HEK293 (cell line): ENCODE measurements around the gene PDPK1.
A peak's percentile ranks its signal among the peaks of the same experiment; 100 is the strongest.

Experiments
- CTCF ChIA-PET: fragments of 350-600 bp; formaldehyde crosslinking; extraction: SDS; loops from one replicate; lab custom pipeline; 2021; ENCODE audit warnings: antibody characterized with exemption; lab: Yijun Ruan, JAX
- POLR2A ChIA-PET: fragments of 300-600 bp; formaldehyde crosslinking; extraction: SDS; loops from one replicate; lab custom pipeline; 2020; ENCODE audit warnings: antibody characterized with exemption, inconsistent platforms; lab: Yijun Ruan, JAX
- H3K27ac ChIP-seq: fragments of 200-500 bp; sonication (Bioruptor generic); 2 replicates; pipeline ENCODE4 v1.5.1; 2014; ENCODE audit warnings: low read depth, low read length, control low read depth, inconsistent platforms; ENCODE audit errors: extremely low read depth
- H3K36me3 ChIP-seq, 2 experiments: fragments of 200-500 bp in 1 of 2; sonication (Bioruptor generic) in 1 of 2; 1 replicate in 1 of 2; 2 replicates in 1 of 2; pipeline ENCODE4 v1.5.1; 2014 to 2017; ENCODE audit warnings: inconsistent platforms in 2 of 2, low read length in 2 of 2; ENCODE audit not compliant: control insufficient read depth in 2 of 2, insufficient read depth in 1 of 2
- H3K4me1 ChIP-seq: fragments of 200-500 bp; sonication (Bioruptor generic); 2 replicates; pipeline ENCODE4 v1.5.1; 2014; ENCODE audit warnings: mild to moderate bottlenecking, low read length, inconsistent platforms; ENCODE audit not compliant: control insufficient read depth, insufficient read depth
- H3K4me3 ChIP-seq: 2 replicates; pipeline ENCODE4 v1.5.1; 2011; ENCODE audit warnings: low read depth, mild to moderate bottlenecking, control low read depth, low read length, moderate library complexity
- H3K9me3 ChIP-seq: fragments of 200-500 bp; sonication (Bioruptor generic); 2 replicates; pipeline ENCODE4 v1.5.1; 2014; ENCODE audit warnings: low read depth, low read length, inconsistent platforms; ENCODE audit not compliant: control insufficient read depth, insufficient read depth
- GFI1B ChIP-seq: fragments of 450-650 bp; formaldehyde crosslinking; IDR thresholded peaks from 2 replicates; pipeline ENCODE4 v1.5.1; 2016; ENCODE audit warnings: missing biosample characterization, missing genetic modification characterization
- HOXD13 ChIP-seq: sonication (generic); formaldehyde crosslinking; IDR thresholded peaks from 2 replicates; pipeline ENCODE4 v1.8.0; 2022; ENCODE audit warnings: missing genetic modification reagents, borderline replicate concordance
- PRDM6 ChIP-seq: fragments of 450-650 bp; formaldehyde crosslinking; IDR thresholded peaks from 2 replicates; pipeline ENCODE4 v1.5.1; 2017; ENCODE audit warnings: missing biosample characterization, missing genetic modification characterization
- REST ChIP-seq: fragments of 450-650 bp; formaldehyde crosslinking; IDR thresholded peaks from 2 replicates; pipeline ENCODE4 v1.5.1; 2016; ENCODE audit warnings: missing biosample characterization, missing genetic modification characterization
- TRIM28 ChIP-seq: IDR thresholded peaks from 2 replicates; pipeline ENCODE4 v1.6.1; 2011; ENCODE audit warnings: low read length, control low read depth, borderline replicate concordance
- ZBTB7A ChIP-seq: fragments of 450-650 bp; formaldehyde crosslinking; IDR thresholded peaks from 2 replicates; pipeline ENCODE4 v1.5.1; 2016; ENCODE audit warnings: low read depth, missing biosample characterization, missing genetic modification characterization
- ZFHX2 ChIP-seq: fragments of 450-650 bp; formaldehyde crosslinking; conservative IDR thresholded peaks from 2 replicates; pipeline ENCODE4 v1.5.1; 2016; ENCODE audit warnings: missing biosample characterization, missing genetic modification characterization
- ZNF146 ChIP-seq: fragments of 450-650 bp; formaldehyde crosslinking; IDR thresholded peaks from 2 replicates; pipeline ENCODE4 v1.5.1; 2016; ENCODE audit warnings: missing biosample characterization, missing genetic modification characterization
- ZNF174 ChIP-seq: fragments of 450-650 bp; formaldehyde crosslinking; IDR thresholded peaks from 2 replicates; pipeline ENCODE4 v1.5.0; 2017; ENCODE audit warnings: missing biosample characterization, mild to moderate bottlenecking, missing genetic modification characterization
- ZNF23 ChIP-seq: fragments of 450-650 bp; formaldehyde crosslinking; IDR thresholded peaks from 2 replicates; pipeline ENCODE4 v1.5.1; 2016; ENCODE audit warnings: missing biosample characterization, missing genetic modification characterization, borderline replicate concordance
- ZNF335 ChIP-seq: fragments of 450-650 bp; formaldehyde crosslinking; conservative IDR thresholded peaks from 2 replicates; pipeline ENCODE4 v1.5.1; 2016; ENCODE audit warnings: missing biosample characterization, missing genetic modification characterization
- ZNF350 ChIP-seq: fragments of 450-650 bp; formaldehyde crosslinking; IDR thresholded peaks from 2 replicates; pipeline ENCODE4 v1.5.0; 2017; ENCODE audit warnings: missing biosample characterization, mild to moderate bottlenecking, missing genetic modification characterization
- ZNF394 ChIP-seq: fragments of 450-650 bp; formaldehyde crosslinking; IDR thresholded peaks from 2 replicates; pipeline ENCODE4 v1.5.1; 2016; ENCODE audit warnings: missing biosample characterization, missing genetic modification characterization, mild to moderate bottlenecking, moderate library complexity, borderline replicate concordance
- ZNF404 ChIP-seq: fragments of 450-650 bp; formaldehyde crosslinking; IDR thresholded peaks from 2 replicates; pipeline ENCODE4 v1.5.1; 2017; ENCODE audit warnings: missing biosample characterization, missing genetic modification characterization
- ZNF529 ChIP-seq: fragments of 450-650 bp; formaldehyde crosslinking; IDR thresholded peaks from 2 replicates; pipeline ENCODE4 v1.5.1; 2017; ENCODE audit warnings: missing genetic modification characterization, missing biosample characterization; ENCODE audit not compliant: insufficient replicate concordance
- ZNF555 ChIP-seq: fragments of 450-650 bp; formaldehyde crosslinking; conservative IDR thresholded peaks from 2 replicates; pipeline ENCODE4 v1.5.1; 2017; ENCODE audit warnings: missing biosample characterization, mild to moderate bottlenecking, missing genetic modification characterization, inconsistent platforms
- ZNF707 ChIP-seq: fragments of 450-650 bp; formaldehyde crosslinking; IDR thresholded peaks from 2 replicates; pipeline ENCODE4 v1.5.1; 2016; ENCODE audit warnings: missing biosample characterization, missing genetic modification characterization
- ZNF777 ChIP-seq: fragments of 450-650 bp; formaldehyde crosslinking; IDR thresholded peaks from 2 replicates; pipeline ENCODE4 v1.5.1; 2017; ENCODE audit warnings: missing biosample characterization, missing genetic modification characterization, borderline replicate concordance
- ZSCAN23 ChIP-seq: fragments of 450-650 bp; formaldehyde crosslinking; IDR thresholded peaks from 2 replicates; pipeline ENCODE4 v1.5.1; 2016; ENCODE audit warnings: missing biosample characterization, missing genetic modification characterization
- ZSCAN30 ChIP-seq: fragments of 450-650 bp; IDR thresholded peaks from 2 replicates; pipeline ENCODE4 v1.5.1; 2018; ENCODE audit warnings: missing biosample characterization, mild to moderate bottlenecking, missing genetic modification characterization, moderate library complexity

The PDPK1 gene

GRCh38 chr16:2499890-2500429 is 37.9 kb upstream of the PDPK1 start:
- peaks cover 7% of the 10 kb centered on the region for H3K4me1 ChIP-seq
- no peak for TF ChIP-seq ZFHX2 (tag by site-specific recombination)
- no peak for TF ChIP-seq PRDM6
- no peak for TF ChIP-seq ZNF335 (tag by site-specific recombination)
- TF ChIP-seq ZNF23 (tag by site-specific recombination): no peak
- no peak for TF ChIP-seq ZNF174
- no peak for TF ChIP-seq ZNF777
- TF ChIP-seq ZNF350 (tag by site-specific recombination): no peak
- TF ChIP-seq ZSCAN30: no peak
- TF ChIP-seq ZNF555: no peak
- no peak for TF ChIP-seq TRIM28
- no peak for TF ChIP-seq ZSCAN23
- TF ChIP-seq GFI1B: no peak
- no peak for TF ChIP-seq REST (tag by site-specific recombination)
- TF ChIP-seq ZNF707: no peak
- no peak for TF ChIP-seq ZNF404 (tag by site-specific recombination)
- TF ChIP-seq ZNF394 (tag by site-specific recombination): no peak
- TF ChIP-seq, all 188 proteins: peak for 0
- H3K27ac ChIP-seq: no peak overlapping the region
- no peak overlapping the region for H3K4me3 ChIP-seq
- H3K36me3 ChIP-seq: peaks cover 0 to 39% of the 10 kb centered on the region in 2 experiments; a peak in 1 of 3 replicates
- no peaks in the 10 kb centered on the region for H3K9me3 ChIP-seq
- POLR2A ChIA-PET: interaction anchor here (0.6 kb wide), 1 partner anchor 45 kb away, joined by 3 read pairs; no protein-coding TSS in a partner anchor
- CTCF ChIA-PET: interaction anchor here (0.6 to 2.6 kb wide), 2 partner anchors 32 to 305 kb away, joined by 3 to 28 read pairs; partner anchors contain the start of gene CASKIN1

GRCh38 chr16:2500430-2500917 is 37.3 kb upstream of the PDPK1 start:
- H3K9me3 ChIP-seq: no peaks in the 10 kb centered on the region
- CTCF ChIA-PET: interaction anchor here (0.6 to 2.6 kb wide), 18 partner anchors 8 to 305 kb away, joined by 3 to 28 read pairs (median 4); partner anchors contain the start of genes ATP6V0C, CASKIN1, CEMP1 and TEDC2

More at GRCh38 chr16:2500430-2500917, 37.3 kb upstream of the PDPK1 start:
- H3K4me3 ChIP-seq: no peak overlapping the region
- no peak overlapping the region for H3K27ac ChIP-seq
- TF ChIP-seq ZBTB7A: no peak
- no peak for TF ChIP-seq ZNF529 (tag by site-specific recombination)
- TF ChIP-seq HOXD13 (CRISPR knock-in tag): no peak
- 0 out of 2 replicates have a peak, but pooled peaks have one; percentile 2 for TF ChIP-seq ZNF146
- TF ChIP-seq, all 188 proteins: peak for 1
- Histone ChIP-seq H3K36me3 (peaks cover 0 to 39% of the 10 kb centered on the region in 2 experiments; a peak in 1 of 3 replicates), H3K4me1 (peaks cover 7% of the 10 kb centered on the region)
- POLR2A ChIA-PET: interaction anchor here (1.2 to 2.1 kb wide), 5 partner anchors 26 to 345 kb away, joined by 4 to 27 read pairs (median 8); partner anchors contain the start of genes TBC1D24 and TRAF7
